HepG2 (cell line): ENCODE measurements around the gene UNKL. TPM values are rescaled to one million over a fixed set of nuclear protein-coding genes. Genes with fewer than 3 reads are reported as not detected.
A peak's percentile ranks its signal among the peaks of the same experiment; 100 is the strongest.

ENCODE experiments used
- ARNT2 ChIP-seq: sonication (generic); formaldehyde crosslinking; IDR thresholded peaks from 2 replicates; pipeline ENCODE4 v1.8.0; 2022; ENCODE audit warnings: mild to moderate bottlenecking, low read depth, missing genetic modification reagents, moderate library complexity
- GATAD2A ChIP-seq: IDR thresholded peaks from 2 replicates; pipeline ENCODE4 v1.6.1; 2016
- KMT2A ChIP-seq: sonication (generic); formaldehyde crosslinking; IDR thresholded peaks from 2 replicates; pipeline ENCODE4 v1.4.0; 2020; ENCODE audit warnings: missing genetic modification reagents
- MZF1 ChIP-seq: sonication (generic); formaldehyde crosslinking; IDR thresholded peaks from 2 replicates; pipeline ENCODE4 v1.8.1; 2023; ENCODE audit warnings: mild to moderate bottlenecking, missing genetic modification reagents, borderline replicate concordance
- NR3C1 ChIP-seq: sonication (generic); formaldehyde crosslinking; IDR thresholded peaks from 2 replicates; pipeline ENCODE4 v1.4.0; 2020; ENCODE audit warnings: missing genetic modification reagents
- ZFP36 ChIP-seq: fragments of 150-350 bp; IDR thresholded peaks from 2 replicates; pipeline ENCODE4 v1.6.1; 2018; ENCODE audit warnings: borderline replicate concordance, low read length, low read depth; ENCODE audit not compliant: partially characterized antibody
- ZNF260 ChIP-seq: sonication (generic); formaldehyde crosslinking; IDR thresholded peaks from 2 replicates; pipeline ENCODE4 v1.4.0; 2020; ENCODE audit warnings: missing genetic modification reagents, low read depth, mild to moderate bottlenecking, borderline replicate concordance
- ZNF382 ChIP-seq: sonication (generic); formaldehyde crosslinking; IDR thresholded peaks from 2 replicates; pipeline ENCODE4 v1.5.0; 2020; ENCODE audit warnings: missing genetic modification reagents, mild to moderate bottlenecking, borderline replicate concordance
- ZNF441 ChIP-seq: sonication (generic); formaldehyde crosslinking; IDR thresholded peaks from 2 replicates; pipeline ENCODE4 v1.7.0; 2021; ENCODE audit warnings: missing genetic modification reagents, borderline replicate concordance
- ZNF563 ChIP-seq: sonication (generic); formaldehyde crosslinking; IDR thresholded peaks from 2 replicates; pipeline ENCODE4 v1.8.0; 2022; ENCODE audit warnings: mild to moderate bottlenecking, moderate library complexity, missing genetic modification reagents
- ZNF605 ChIP-seq: sonication (generic); formaldehyde crosslinking; IDR thresholded peaks from 2 replicates; pipeline ENCODE4 v1.8.0; 2022; ENCODE audit warnings: mild to moderate bottlenecking, missing genetic modification reagents
- ZNF839 ChIP-seq: sonication (generic); formaldehyde crosslinking; IDR thresholded peaks from 2 replicates; pipeline ENCODE4 v1.4.0; 2020; ENCODE audit warnings: missing genetic modification reagents, mild to moderate bottlenecking, borderline replicate concordance
- ZNF841 ChIP-seq: sonication (generic); formaldehyde crosslinking; IDR thresholded peaks from 2 replicates; pipeline ENCODE4 v1.8.1; 2023; ENCODE audit warnings: missing genetic modification reagents, borderline replicate concordance
- polyA plus RNA-seq, 8 experiments: library from polyadenylated mRNA; depleted of rRNA in 3 of 8; stranded (reverse) in 7 of 8; unstranded in 1 of 8; fragments of >200 nt; fragmentation: Illumina TruSeq in 4 of 8; extraction: Trizol in 4 of 8; gene quantifications; 2 replicates each; pipeline versions ENCODE4 v1.2.1 to v1.2.3, GENCODE V29; 2011 to 2016; ENCODE audit warnings: low read depth in 4 of 8, missing spikeins in 1 of 8, mixed read lengths in 1 of 8; ENCODE audit not compliant: insufficient read depth in 1 of 8
- total RNA-seq, 5 experiments: library from RNA; depleted of rRNA; stranded (reverse); fragments of >200 nt; fragmentation: Illumina TruSeq; extraction: Trizol; gene quantifications; 2 replicates each; pipeline ENCODE4 v1.2.3, GENCODE V29; 2016; ENCODE audit warnings: low read depth in 1 of 5
- TF ChIP-seq, protein P1 (sequence below): IDR thresholded peaks from 2 replicates; pipeline ENCODE4 v1.6.1; 2016; ENCODE audit warnings: low read depth, borderline replicate concordance
- TF ChIP-seq, protein P2 (sequence below): sonication (generic); formaldehyde crosslinking; IDR thresholded peaks from 2 replicates; pipeline ENCODE4 v1.4.0; 2020; ENCODE audit warnings: missing genetic modification reagents, borderline replicate concordance
- TF ChIP-seq, protein P3 (sequence below): sonication (generic); formaldehyde crosslinking; IDR thresholded peaks from 2 replicates; pipeline ENCODE4 v1.4.0; 2020; ENCODE audit warnings: low read depth, missing genetic modification reagents
- TF ChIP-seq, protein P4 (sequence below), 2 experiments: sonication (generic) in 1 of 2; formaldehyde crosslinking in 1 of 2; IDR thresholded peaks; 2 replicates each; pipeline versions ENCODE4 v1.4.0 to v1.6.1; 2018 to 2020; ENCODE audit warnings: missing genetic modification reagents in 2 of 2, borderline replicate concordance in 1 of 2, low read depth in 1 of 2, mild to moderate bottlenecking in 1 of 2, missing biosample characterization in 1 of 2

The UNKL gene
- total and polyA plus RNA-seq, 2 of the 13 experiments (the other 11 are each of a cell fraction or from before 2014, with no cell fraction given) = 10.4 to 17.6 TPM

DNA sequence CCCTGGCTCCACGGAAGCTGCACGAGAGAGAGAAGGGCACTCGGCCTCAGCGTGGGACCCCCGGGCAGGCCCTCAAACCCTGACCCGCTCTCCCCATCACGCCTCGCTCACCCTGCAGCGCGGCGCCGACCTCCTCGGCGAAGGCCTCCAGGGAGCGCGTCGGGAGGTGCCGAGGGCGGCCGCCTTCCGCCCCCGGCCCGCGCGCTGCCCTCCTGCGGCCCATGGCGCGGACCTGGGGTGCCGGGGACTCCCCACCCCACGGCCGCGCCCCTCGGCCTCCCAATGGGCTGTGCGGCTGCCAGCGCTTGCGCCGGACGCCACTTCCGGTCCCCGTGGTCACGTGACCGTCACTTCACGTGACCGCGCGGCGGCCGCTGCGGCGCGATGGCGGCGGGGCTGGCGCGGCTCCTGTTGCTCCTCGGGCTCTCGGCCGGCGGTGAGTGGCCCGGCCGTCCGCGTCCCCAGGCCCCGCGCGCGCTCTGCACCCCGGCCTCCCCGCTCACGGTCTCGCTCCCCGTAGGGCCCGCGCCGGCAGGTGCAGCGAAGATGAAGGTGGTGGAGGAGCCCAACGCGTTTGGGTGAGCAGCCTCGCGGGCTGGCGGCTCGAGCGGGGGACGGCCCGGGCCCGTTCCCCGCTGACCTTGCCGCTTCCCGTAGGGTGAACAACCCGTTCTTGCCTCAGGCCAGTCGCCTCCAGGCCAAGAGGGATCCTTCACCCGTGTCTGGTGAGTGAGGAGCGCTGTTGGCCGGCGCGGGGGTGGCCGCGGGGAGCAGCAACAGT is 62.7 kb downstream of the UNKL start, which contains the start of the genes GNPTG and TSR3 (continued):
- TF ChIP-seq, protein P1, sequence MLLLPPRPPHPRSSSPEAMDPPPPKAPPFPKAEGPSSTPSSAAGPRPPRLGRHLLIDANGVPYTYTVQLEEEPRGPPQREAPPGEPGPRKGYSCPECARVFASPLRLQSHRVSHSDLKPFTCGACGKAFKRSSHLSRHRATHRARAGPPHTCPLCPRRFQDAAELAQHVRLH (CRISPR knock-in tag) = no peak
- TF ChIP-seq, protein P2, sequence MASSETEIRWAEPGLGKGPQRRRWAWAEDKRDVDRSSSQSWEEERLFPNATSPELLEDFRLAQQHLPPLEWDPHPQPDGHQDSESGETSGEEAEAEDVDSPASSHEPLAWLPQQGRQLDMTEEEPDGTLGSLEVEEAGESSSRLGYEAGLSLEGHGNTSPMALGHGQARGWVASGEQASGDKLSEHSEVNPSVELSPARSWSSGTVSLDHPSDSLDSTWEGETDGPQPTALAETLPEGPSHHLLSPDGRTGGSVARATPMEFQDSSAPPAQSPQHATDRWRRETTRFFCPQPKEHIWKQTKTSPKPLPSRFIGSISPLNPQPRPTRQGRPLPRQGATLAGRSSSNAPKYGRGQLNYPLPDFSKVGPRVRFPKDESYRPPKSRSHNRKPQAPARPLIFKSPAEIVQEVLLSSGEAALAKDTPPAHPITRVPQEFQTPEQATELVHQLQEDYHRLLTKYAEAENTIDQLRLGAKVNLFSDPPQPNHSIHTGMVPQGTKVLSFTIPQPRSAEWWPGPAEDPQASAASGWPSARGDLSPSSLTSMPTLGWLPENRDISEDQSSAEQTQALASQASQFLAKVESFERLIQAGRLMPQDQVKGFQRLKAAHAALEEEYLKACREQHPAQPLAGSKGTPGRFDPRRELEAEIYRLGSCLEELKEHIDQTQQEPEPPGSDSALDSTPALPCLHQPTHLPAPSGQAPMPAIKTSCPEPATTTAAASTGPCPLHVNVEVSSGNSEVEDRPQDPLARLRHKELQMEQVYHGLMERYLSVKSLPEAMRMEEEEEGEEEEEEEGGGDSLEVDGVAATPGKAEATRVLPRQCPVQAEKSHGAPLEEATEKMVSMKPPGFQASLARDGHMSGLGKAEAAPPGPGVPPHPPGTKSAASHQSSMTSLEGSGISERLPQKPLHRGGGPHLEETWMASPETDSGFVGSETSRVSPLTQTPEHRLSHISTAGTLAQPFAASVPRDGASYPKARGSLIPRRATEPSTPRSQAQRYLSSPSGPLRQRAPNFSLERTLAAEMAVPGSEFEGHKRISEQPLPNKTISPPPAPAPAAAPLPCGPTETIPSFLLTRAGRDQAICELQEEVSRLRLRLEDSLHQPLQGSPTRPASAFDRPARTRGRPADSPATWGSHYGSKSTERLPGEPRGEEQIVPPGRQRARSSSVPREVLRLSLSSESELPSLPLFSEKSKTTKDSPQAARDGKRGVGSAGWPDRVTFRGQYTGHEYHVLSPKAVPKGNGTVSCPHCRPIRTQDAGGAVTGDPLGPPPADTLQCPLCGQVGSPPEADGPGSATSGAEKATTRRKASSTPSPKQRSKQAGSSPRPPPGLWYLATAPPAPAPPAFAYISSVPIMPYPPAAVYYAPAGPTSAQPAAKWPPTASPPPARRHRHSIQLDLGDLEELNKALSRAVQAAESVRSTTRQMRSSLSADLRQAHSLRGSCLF (CRISPR knock-in tag) = no peak
- TF ChIP-seq ZNF841 (CRISPR knock-in tag) = no peak
- TF ChIP-seq ZNF441 (CRISPR knock-in tag) = no peak
- TF ChIP-seq ZNF563 (CRISPR knock-in tag) = peak; percentile 84
- TF ChIP-seq, protein P3, sequence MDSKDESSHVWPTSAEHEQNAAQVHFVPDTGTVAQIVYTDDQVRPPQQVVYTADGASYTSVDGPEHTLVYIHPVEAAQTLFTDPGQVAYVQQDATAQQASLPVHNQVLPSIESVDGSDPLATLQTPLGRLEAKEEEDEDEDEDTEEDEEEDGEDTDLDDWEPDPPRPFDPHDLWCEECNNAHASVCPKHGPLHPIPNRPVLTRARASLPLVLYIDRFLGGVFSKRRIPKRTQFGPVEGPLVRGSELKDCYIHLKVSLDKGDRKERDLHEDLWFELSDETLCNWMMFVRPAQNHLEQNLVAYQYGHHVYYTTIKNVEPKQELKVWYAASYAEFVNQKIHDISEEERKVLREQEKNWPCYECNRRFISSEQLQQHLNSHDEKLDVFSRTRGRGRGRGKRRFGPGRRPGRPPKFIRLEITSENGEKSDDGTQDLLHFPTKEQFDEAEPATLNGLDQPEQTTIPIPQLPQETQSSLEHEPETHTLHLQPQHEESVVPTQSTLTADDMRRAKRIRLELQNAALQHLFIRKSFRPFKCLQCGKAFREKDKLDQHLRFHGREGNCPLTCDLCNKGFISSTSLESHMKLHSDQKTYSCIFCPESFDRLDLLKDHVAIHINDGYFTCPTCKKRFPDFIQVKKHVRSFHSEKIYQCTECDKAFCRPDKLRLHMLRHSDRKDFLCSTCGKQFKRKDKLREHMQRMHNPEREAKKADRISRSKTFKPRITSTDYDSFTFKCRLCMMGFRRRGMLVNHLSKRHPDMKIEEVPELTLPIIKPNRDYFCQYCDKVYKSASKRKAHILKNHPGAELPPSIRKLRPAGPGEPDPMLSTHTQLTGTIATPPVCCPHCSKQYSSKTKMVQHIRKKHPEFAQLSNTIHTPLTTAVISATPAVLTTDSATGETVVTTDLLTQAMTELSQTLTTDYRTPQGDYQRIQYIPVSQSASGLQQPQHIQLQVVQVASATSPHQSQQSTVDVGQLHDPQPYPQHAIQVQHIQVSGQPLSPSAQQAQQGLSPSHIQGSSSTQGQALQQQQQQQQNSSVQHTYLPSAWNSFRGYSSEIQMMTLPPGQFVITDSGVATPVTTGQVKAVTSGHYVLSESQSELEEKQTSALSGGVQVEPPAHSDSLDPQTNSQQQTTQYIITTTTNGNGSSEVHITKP (CRISPR knock-in tag) = no peak
- no peak for TF ChIP-seq ZNF605 (CRISPR knock-in tag)
- TF ChIP-seq ZNF839 (CRISPR knock-in tag) = no peak
- no peak for TF ChIP-seq ZFP36
- TF ChIP-seq ZNF260 (CRISPR knock-in tag) = no peak
- TF ChIP-seq NR3C1 = no peak
- TF ChIP-seq, protein P4, sequence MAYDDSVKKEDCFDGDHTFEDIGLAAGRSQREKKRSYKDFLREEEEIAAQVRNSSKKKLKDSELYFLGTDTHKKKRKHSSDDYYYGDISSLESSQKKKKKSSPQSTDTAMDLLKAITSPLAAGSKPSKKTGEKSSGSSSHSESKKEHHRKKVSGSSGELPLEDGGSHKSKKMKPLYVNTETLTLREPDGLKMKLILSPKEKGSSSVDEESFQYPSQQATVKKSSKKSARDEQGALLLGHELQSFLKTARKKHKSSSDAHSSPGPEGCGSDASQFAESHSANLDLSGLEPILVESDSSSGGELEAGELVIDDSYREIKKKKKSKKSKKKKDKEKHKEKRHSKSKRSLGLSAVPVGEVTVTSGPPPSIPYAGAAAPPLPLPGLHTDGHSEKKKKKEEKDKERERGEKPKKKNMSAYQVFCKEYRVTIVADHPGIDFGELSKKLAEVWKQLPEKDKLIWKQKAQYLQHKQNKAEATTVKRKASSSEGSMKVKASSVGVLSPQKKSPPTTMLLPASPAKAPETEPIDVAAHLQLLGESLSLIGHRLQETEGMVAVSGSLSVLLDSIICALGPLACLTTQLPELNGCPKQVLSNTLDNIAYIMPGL (CRISPR knock-in tag; IDR thresholded peaks at IDR 0.05; ENCODE audit: borderline replicate concordance in 1 of 2, low read depth in 1 of 2) = 0 out of 4 replicates have a peak, but pooled peaks of 1 of the 2 experiments have one; percentile 49
- no peak for TF ChIP-seq ZNF382 (CRISPR knock-in tag)
- TF ChIP-seq ARNT2 (CRISPR knock-in tag) = peak; percentile 82; the same call in 1 of the 2 replicates
- no peak for TF ChIP-seq GATAD2A
- no peak for TF ChIP-seq MZF1
- TF ChIP-seq KMT2A (CRISPR knock-in tag) = peak; percentile 84; the same call in 1 of the 2 replicates
